K562 (cell line): ENCODE measurements around the gene PNMA8A. TPM values are rescaled to one million over a fixed set of nuclear protein-coding genes. Genes with fewer than 3 reads are reported as not detected.

Source experiments
- ATAC-seq: fragments of 200-7000 bp; cut with Tn5 transposase; 3 replicates; pipeline ENCODE4 v1.9.1; 2020; ENCODE audit warnings: moderate library complexity
- BruUV-seq: library from RNA; stranded (reverse); fragments of 400-500 nt; replicated peaks from 2 replicates; lab custom pipeline; 2021; lab: Mats Ljungman, UMichigan
- CTCF ChIA-PET: fragments of 300-600 bp; formaldehyde crosslinking; extraction: SDS; loops from one replicate; lab custom pipeline; 2021; ENCODE audit warnings: low intra/inter-chr PET ratio; lab: Yijun Ruan, JAX
- POLR2A ChIA-PET: fragments of 300-600, 350-650 bp; sonication (Branson Sonifier 250); formaldehyde crosslinking; extraction: SDS; loops from one replicate; lab custom pipeline; 2021; ENCODE audit warnings: antibody characterized with exemption, inconsistent platforms; lab: Yijun Ruan, JAX
- DNase-seq, 4 experiments: peaks; one replicate each; pipeline versions ENCODE4 v3.0.0 to v3.0.0-alpha.2; 2011 to 2018; ENCODE audit warnings: low spot score in 3 of 4, mixed read lengths in 3 of 4; ENCODE audit errors: extremely low read depth in 1 of 4
- FAIRE-seq: peaks from 2 replicates; lab custom pipeline; 2011; peaks lifted over from hg19 to GRCh38; lab: Jason Lieb, UNC
- H2AFZ ChIP-seq: 2 replicates; pipeline ENCODE4 v1.6.0; 2011; ENCODE audit warnings: low read depth, low read length, control low read depth, inconsistent platforms
- H3K27ac ChIP-seq: fragments of 200-600 bp; 3 replicates; pipeline ENCODE4 v1.8.0; 2011; ENCODE audit warnings: low read depth, mild to moderate bottlenecking, control low read depth, inconsistent platforms, low read length, moderate library complexity, mixed read lengths; ENCODE audit errors: extremely low read depth
- H3K27me3 ChIP-seq, 2 experiments: fragments of 300-600 bp in 1 of 2; 2 replicates in 1 of 2; 3 replicates in 1 of 2; pipeline versions ENCODE4 v1.6.0 to v1.8.0; 2011; ENCODE audit warnings: inconsistent platforms in 2 of 2, low read length in 2 of 2, mild to moderate bottlenecking in 1 of 2, mixed read lengths in 1 of 2, moderate library complexity in 1 of 2; ENCODE audit not compliant: control insufficient read depth in 2 of 2, insufficient read depth in 2 of 2
- H3K36me3 ChIP-seq: fragments of 300-600 bp; 3 replicates; pipeline ENCODE4 v1.8.0; 2011; ENCODE audit warnings: mild to moderate bottlenecking, low read length, inconsistent platforms; ENCODE audit not compliant: control insufficient read depth, insufficient read depth
- H3K4me1 ChIP-seq, 2 experiments: fragments of 200-600 bp in 1 of 2; replicated peaks in 1 of 2; 2 replicates in 1 of 2; 3 replicates in 1 of 2; pipeline versions ENCODE4 v1.5.1 to v1.8.0; 2011; ENCODE audit warnings: inconsistent platforms in 2 of 2, low read length in 2 of 2, mild to moderate bottlenecking in 1 of 2, mixed read lengths in 1 of 2, moderate library complexity in 1 of 2; ENCODE audit not compliant: control insufficient read depth in 2 of 2, insufficient read depth in 2 of 2
- H3K4me2 ChIP-seq: 2 replicates; pipeline ENCODE4 v1.6.1; 2011; ENCODE audit warnings: low read length, control low read depth, inconsistent platforms, mixed read lengths; ENCODE audit not compliant: insufficient read depth
- H3K4me3 ChIP-seq: fragments of 200-600 bp; sonication (generic), shearing (Covaris generic); 2 replicates; pipeline ENCODE4 v1.5.1; 2016; ENCODE audit warnings: control low read depth, inconsistent platforms
- H3K79me2 ChIP-seq: fragments of 200-600 bp; 3 replicates; pipeline ENCODE4 v1.8.0; 2011; ENCODE audit warnings: low read length, inconsistent platforms; ENCODE audit not compliant: control insufficient read depth, insufficient read depth
- H3K9ac ChIP-seq, 2 experiments: 2 replicates each; pipeline versions ENCODE4 v1.6.0 to v1.6.1; 2011; ENCODE audit warnings: low read depth in 2 of 2, low read length in 2 of 2, control low read depth in 1 of 2, inconsistent platforms in 1 of 2, mild to moderate bottlenecking in 1 of 2, mixed read lengths in 1 of 2; ENCODE audit not compliant: insufficient read depth in 1 of 2
- H3K9me1 ChIP-seq: one replicate; pipeline ENCODE4 v1.6.0; 2011; ENCODE audit warnings: inconsistent platforms, mild to moderate bottlenecking, low read length, moderate library complexity; ENCODE audit not compliant: control insufficient read depth, insufficient read depth
- H3K9me3 ChIP-seq: replicated peaks from 2 replicates; pipeline ENCODE4 v1.5.1; 2011; ENCODE audit warnings: low read depth, low read length, inconsistent platforms; ENCODE audit not compliant: control insufficient read depth, insufficient read depth
- H4K20me1 ChIP-seq: replicated peaks from 2 replicates; pipeline ENCODE4 v1.6.1; 2011; ENCODE audit warnings: low read length, inconsistent platforms, mixed read lengths; ENCODE audit not compliant: control insufficient read depth, insufficient read depth
- C11orf30 ChIP-seq: fragments of 450-650 bp; IDR thresholded peaks from 2 replicates; pipeline ENCODE4 v1.6.1; 2016; ENCODE audit warnings: low read depth, mild to moderate bottlenecking
- DDX20 ChIP-seq: fragments of 450-650 bp; IDR thresholded peaks from 2 replicates; pipeline ENCODE4 v1.6.1; 2016; ENCODE audit warnings: missing genetic modification characterization, low read depth, mild to moderate bottlenecking, missing compliant biosample characterization, moderate library complexity
- HMGN3 ChIP-seq: IDR thresholded peaks from 2 replicates; pipeline ENCODE4 v1.6.1; 2011; ENCODE audit warnings: borderline replicate concordance, low read depth, mild to moderate bottlenecking, mixed read lengths, low read length; ENCODE audit not compliant: insufficient read length; ENCODE audit errors: extremely low read depth
- HNRNPH1 ChIP-seq: fragments of 200-400 bp; formaldehyde crosslinking; optimal IDR thresholded peaks from 2 replicates; pipeline ENCODE3; 2017; ENCODE audit warnings: low read depth, mild to moderate bottlenecking, low read length, moderate library complexity
- MEIS2 ChIP-seq: fragments of 450-650 bp; IDR thresholded peaks from 2 replicates; pipeline ENCODE4 v1.6.1; 2014; ENCODE audit warnings: mild to moderate bottlenecking; ENCODE audit not compliant: partially characterized antibody
- MTA2 ChIP-seq: fragments of 450-650 bp; IDR thresholded peaks from 2 replicates; pipeline ENCODE4 v1.6.1; 2016; ENCODE audit warnings: low read depth
- NFIC ChIP-seq: fragments of 450-650 bp; IDR thresholded peaks from 2 replicates; pipeline ENCODE4 v1.6.1; 2017; ENCODE audit warnings: mild to moderate bottlenecking, inconsistent platforms
- PBX2 ChIP-seq, 2 experiments: IDR thresholded peaks in 1 of 2; conservative IDR thresholded peaks in 1 of 2; 2 replicates each; pipeline ENCODE4 v1.6.1; 2016; ENCODE audit warnings: low read depth in 2 of 2, mild to moderate bottlenecking in 1 of 2, missing compliant biosample characterization in 1 of 2, missing genetic modification characterization in 1 of 2, moderate library complexity in 1 of 2
- RB1 ChIP-seq: fragments of 450-650 bp; IDR thresholded peaks from 2 replicates; pipeline ENCODE4 v1.6.1; 2017; ENCODE audit warnings: low read depth, mild to moderate bottlenecking
- TAL1 ChIP-seq: fragments of 450-650 bp; IDR thresholded peaks from 2 replicates; pipeline ENCODE4 v1.6.1; 2016; ENCODE audit warnings: mild to moderate bottlenecking
- ZBTB49 ChIP-seq: sonication (generic); formaldehyde crosslinking; IDR thresholded peaks from 2 replicates; pipeline ENCODE4 v1.8.0; 2022; ENCODE audit warnings: missing genetic modification reagents, mild to moderate bottlenecking, borderline replicate concordance
- ZNF224 ChIP-seq: sonication (generic); formaldehyde crosslinking; IDR thresholded peaks from 2 replicates; pipeline ENCODE4 v1.8.0; 2022; ENCODE audit warnings: mild to moderate bottlenecking, missing genetic modification reagents
- ZNF512 ChIP-seq: IDR thresholded peaks from 2 replicates; pipeline ENCODE4 v1.6.1; 2016; ENCODE audit warnings: missing genetic modification characterization, missing compliant biosample characterization
- ZSCAN29 ChIP-seq: fragments of 450-650 bp; IDR thresholded peaks from 2 replicates; pipeline ENCODE4 v1.6.1; 2017
- ZSCAN32 ChIP-seq: fragments of 450-650 bp; formaldehyde crosslinking; IDR thresholded peaks from 2 replicates; pipeline ENCODE4 v1.4.0; 2020; ENCODE audit warnings: mild to moderate bottlenecking, moderate library complexity
- WGBS: fragments of 100-300 bp; shearing (Covaris generic); methylation state at CpG from one replicate; pipeline ENCODE4 v1.1.6; 2016; ENCODE audit warnings: low coverage, mixed read lengths; ENCODE audit not compliant: insufficient coverage; ENCODE audit errors: missing lambda C conversion rate; 5-methylcytosine and 5-hydroxymethylcytosine counted together
- in situ Hi-C: fragments of 300-500 bp; cut with MboI; formaldehyde crosslinking; loops from 4 replicates; pipeline ENCODE4 v1.15.0; 2018; ENCODE audit warnings: inconsistent platforms, mixed read lengths
- intact Hi-C: fragments of 100-400 bp; cut with micrococcal nuclease; formaldehyde crosslinking; loops from 2 replicates; pipeline ENCODE4 v1.14.2; 2022
- polyA plus RNA-seq, 8 experiments: library from polyadenylated mRNA; depleted of rRNA in 4 of 8; stranded (reverse) in 5 of 8; unstranded in 3 of 8; fragments of >200 nt; fragmentation: Nextera tagmentation in 2 of 8; fragmentation: Illumina TruSeq in 1 of 8; extraction: Ambion mirVana in 2 of 8; extraction: Trizol in 1 of 8; gene quantifications; 2 replicates each; pipeline versions ENCODE4 v1.2.1 to v1.2.3, GENCODE V29; 2011 to 2014; ENCODE audit warnings: inconsistent platforms in 1 of 8, missing spikeins in 1 of 8
- total RNA-seq, 7 experiments: library from RNA; depleted of rRNA in 6 of 7; stranded (reverse); fragments of >200 nt in 6 of 7; fragmentation: Illumina TruSeq in 2 of 7; extraction: Trizol in 2 of 7; gene quantifications; 2 replicates each; pipeline versions ENCODE4 v1.2.1 to v1.2.3, GENCODE V29; 2011 to 2021; ENCODE audit warnings: low replicate concordance in 1 of 7

PNMA8A gene
- total and polyA plus RNA-seq, 9 of the 15 experiments (the other 6 are each of a cell fraction or from before 2014, with no cell fraction given) = 6.6 to 23.8 (median 14.9) TPM

DNA sequence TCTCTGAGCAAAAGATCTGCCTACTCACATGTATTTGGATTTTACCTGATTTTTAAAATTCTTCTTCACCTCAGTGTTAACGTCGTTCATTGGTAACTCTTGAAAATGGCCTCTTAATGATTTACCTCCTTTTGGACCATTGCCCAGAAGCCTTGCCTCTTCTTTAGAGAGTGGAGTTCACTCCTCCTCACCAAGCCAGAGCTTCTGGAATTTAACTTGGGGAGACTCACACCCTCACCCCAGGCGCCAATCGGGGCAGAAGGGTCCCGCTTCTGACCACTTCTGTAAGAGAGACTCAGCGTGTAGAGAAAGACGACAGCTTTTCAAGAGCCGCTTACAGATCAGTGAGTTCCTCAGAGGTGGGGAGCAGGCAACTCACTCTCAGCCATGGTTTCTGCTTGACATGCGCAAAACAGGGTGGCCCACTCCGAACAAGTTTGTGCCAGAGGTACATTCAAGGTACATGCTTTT is 45.3 kb downstream of the PNMA8A start:
- H3K27ac ChIP-seq = no peak overlapping the region
- ATAC-seq = peak; percentile 22; the same call in 1 of the 3 replicates
- no peaks in the 10 kb centered on the region for H3K79me2 ChIP-seq
- H3K9me3 ChIP-seq = no peaks in the 10 kb centered on the region
- H3K36me3 ChIP-seq = no peaks in the 10 kb centered on the region
- peak overlapping the region in 1 of 2 experiments; percentile 55; a peak in 1 of 4 replicates for H3K9ac ChIP-seq
- H2AFZ ChIP-seq = peak overlapping the region; percentile 58
- CTCF ChIA-PET = interaction anchor here (0.7 kb wide), 1 partner anchor 22 kb away, joined by 6 read pairs; no protein-coding TSS in a partner anchor
- intact Hi-C loops = no loop called here
- H3K4me3 ChIP-seq = no peak overlapping the region
- WGBS = 28% methylated on average over 10 of the region's 10 CpGs
- H3K9me1 ChIP-seq = no peaks in the 10 kb centered on the region
- DNase-seq = no peak
- peak overlapping the region; percentile 43; the same call in 1 of the 2 replicates for H3K4me2 ChIP-seq
- BruUV-seq = no TSS peak
- peaks cover 2 to 19% of the 10 kb centered on the region in 2 experiments; a peak in 2 of 5 replicates for H3K4me1 ChIP-seq
- in situ Hi-C loops = no loop called here
- H3K27me3 ChIP-seq = peaks cover 34 to 43% of the 10 kb centered on the region in 2 experiments
- no peaks in the 10 kb centered on the region; the same call in 1 of the 2 replicates for H4K20me1 ChIP-seq
- no peak for FAIRE-seq
- POLR2A ChIA-PET = no interaction called here
- TF ChIP-seq TAL1 (no peak), C11orf30 (no peak), ZBTB49 (CRISPR knock-in tag) (no peak), MEIS2 (peak; percentile 56), ZNF512 (no peak), RB1 (no peak), NFIC (peak; percentile 72), PBX2 (CRISPR knock-in tag; IDR thresholded peaks at IDR 0.05; ENCODE audit: low read depth) (no peak), PBX2 (tag; conservative IDR thresholded peaks at IDR 0.05; ENCODE audit: low read depth) (peak; percentile 32; the same call in 1 of the 2 replicates), DDX20 (tag) (no peak), HNRNPH1 (no peak), ZSCAN29 (no peak), MTA2 (no peak), ZSCAN32 (CRISPR knock-in tag) (no peak), ZNF224 (CRISPR knock-in tag) (no peak), HMGN3 (no peak)
